OCI-LY7 (cell line): ENCODE data around the gene RPP25. TPM values are rescaled to one million over a fixed set of nuclear protein-coding genes. Genes with fewer than 3 reads are reported as not detected.
"Not testable (repeated sequence)": the region's sequence is repeated elsewhere in the genome, so short reads cannot be mapped to it uniquely, and the experiment has no call there.

ENCODE experiments used
- BruUV-seq: library from RNA; stranded (reverse); fragments of 400-500 nt; replicated peaks from 2 replicates; lab custom pipeline; 2021; lab: Mats Ljungman, UMichigan
- CTCF ChIA-PET: fragments of 300-600 bp; sonication (Branson Sonifier 250); formaldehyde crosslinking; loops from one replicate; lab custom pipeline; 2022; ENCODE audit warnings: antibody characterized with exemption; ENCODE audit not compliant: unreplicated experiment; lab: Charles Lee
- POLR2A ChIA-PET: fragments of 300-600 bp; sonication (Branson Sonifier 250); formaldehyde crosslinking; loops from one replicate; lab custom pipeline; 2022; ENCODE audit warnings: antibody characterized with exemption; lab: Charles Lee
- DNase-seq: peaks from one replicate; pipeline ENCODE4 v3.0.0-alpha.2; 2015; ENCODE audit warnings: low spot score
- H2AFZ ChIP-seq: fragments of 200-600 bp; sonication (generic), shearing (Covaris generic); 2 replicates; pipeline ENCODE4 v1.6.1; 2014; ENCODE audit warnings: mild to moderate bottlenecking, antibody characterized with exemption, low read length, moderate library complexity
- H3K27ac ChIP-seq: fragments of 200-600 bp; sonication (generic); 2 replicates; pipeline ENCODE4 v1.5.1; 2014; ENCODE audit warnings: mixed run types, low read depth, mild to moderate bottlenecking, moderate library complexity, low read length, inconsistent platforms; ENCODE audit not compliant: poor library complexity, severe bottlenecking
- H3K36me3 ChIP-seq: fragments of 200-600 bp; sonication (generic); 2 replicates; pipeline ENCODE4 v1.6.1; 2014; ENCODE audit warnings: mild to moderate bottlenecking, antibody characterized with exemption, low read length, moderate library complexity, mixed read lengths; ENCODE audit not compliant: insufficient read depth
- H3K4me1 ChIP-seq: fragments of 200-600 bp; sonication (generic); 2 replicates; pipeline ENCODE4 v1.5.1; 2014; ENCODE audit warnings: mild to moderate bottlenecking, low read length; ENCODE audit not compliant: insufficient read depth, poor library complexity, severe bottlenecking
- H3K4me2 ChIP-seq: fragments of 200-600 bp; sonication (generic); 2 replicates; pipeline ENCODE4 v1.6.1; 2014; ENCODE audit warnings: mild to moderate bottlenecking, low read length
- H3K4me3 ChIP-seq: fragments of 200-600 bp; sonication (generic); 2 replicates; pipeline ENCODE4 v1.5.1; 2014; ENCODE audit warnings: mild to moderate bottlenecking, low read depth, low read length; ENCODE audit not compliant: poor library complexity, severe bottlenecking
- H3K79me2 ChIP-seq: fragments of 200-600 bp; sonication (generic); 2 replicates; pipeline ENCODE4 v1.6.1; 2016; ENCODE audit warnings: low read depth, mild to moderate bottlenecking, low read length, moderate library complexity, mixed read lengths; ENCODE audit not compliant: insufficient read depth
- H3K9me2 ChIP-seq: fragments of 200-600 bp; sonication (generic); 2 replicates; pipeline ENCODE4 v1.6.1; 2016; ENCODE audit warnings: mild to moderate bottlenecking, low read length, mixed read lengths; ENCODE audit not compliant: insufficient read depth
- H3K9me3 ChIP-seq: fragments of 200-600 bp; sonication (generic); 2 replicates; pipeline ENCODE4 v1.6.1; 2014; ENCODE audit warnings: mild to moderate bottlenecking, mixed run types, low read length, mixed read lengths
- H4K20me1 ChIP-seq: fragments of 200-600 bp; sonication (generic); 2 replicates; pipeline ENCODE4 v1.6.1; 2014; ENCODE audit warnings: mild to moderate bottlenecking, antibody characterized with exemption, low read length, moderate library complexity, mixed read lengths; ENCODE audit not compliant: insufficient read depth
- CTCF ChIP-seq: fragments of 200-600 bp; sonication (generic); conservative IDR thresholded peaks from 2 replicates; pipeline ENCODE4 v1.5.1; 2014; ENCODE audit warnings: mild to moderate bottlenecking, antibody characterized with exemption, low read length, moderate library complexity, mixed read lengths
- EZH2phosphoT487 ChIP-seq: fragments of 200-600 bp; sonication (generic); IDR thresholded peaks from 2 replicates; pipeline ENCODE4 v1.6.1; 2018; ENCODE audit warnings: low read depth, borderline replicate concordance, mild to moderate bottlenecking, mixed run types, antibody characterized with exemption, low read length, moderate library complexity, mixed read lengths
- intact Hi-C: fragments of 100-400 bp; cut with micrococcal nuclease; formaldehyde crosslinking; loops from one replicate; pipeline ENCODE4 v1.10.0; 2022; ENCODE audit not compliant: unreplicated experiment
- total RNA-seq, 2 experiments: library from RNA; depleted of rRNA in 1 of 2; stranded (reverse); fragments of >200 nt in 1 of 2; shearing (Covaris generic) in 1 of 2; gene quantifications; 2 replicates each; pipeline ENCODE4 v1.2.3, GENCODE V29; 2014 to 2022

Gene RPP25
- total RNA-seq, 2 experiments from 2014 or later = 1.8 to 3.0 TPM

- Histone ChIP-seq H3K4me2 (peak within 1 kb of the TSS; percentile 80), H3K9me3 (no peaks in the 10 kb centered on the region), H3K4me1 (peaks cover 28% of the 10 kb centered on the region), H3K9me2 (no peaks in the 10 kb centered on the region), H3K79me2 (peaks cover 50% of the 10 kb centered on the region), H3K36me3 (peaks cover 29% of the 10 kb centered on the region), H3K4me3 (peak within 1 kb of the TSS; percentile 97), H3K27ac (peak within 1 kb of the TSS; percentile 73), H4K20me1 (peaks cover 6% of the 10 kb centered on the region), H2AFZ (peak within 1 kb of the TSS; percentile 96)
- DNase-seq = peak; percentile 97
- intact Hi-C loops = no loop called here
- CTCF ChIA-PET = no interaction called here
- no TSS peak for BruUV-seq
- POLR2A ChIA-PET = no interaction called here
- TF ChIP-seq EZH2phosphoT487 = no peak
- no peak for TF ChIP-seq CTCF
Measured at GRCh38 chr15:74937590-74938371, 18.8 kb downstream of the RPP25 start, which contains the start of gene COX5A. Gene COX5A, minus strand, starts transcription at chr15:74938073. Its CDS starts 59 bp downstream, at chr15:74938014.

GRCh38 chr15:74937272-74937589 is 19.3 kb downstream of the RPP25 start:
- Histone ChIP-seq H4K20me1 (peaks cover 6% of the 10 kb centered on the region), H3K27ac (peak overlapping the region; percentile 73), H3K36me3 (peaks cover 34% of the 10 kb centered on the region), H3K79me2 (peaks cover 56% of the 10 kb centered on the region), H3K4me2 (peak overlapping the region; percentile 62), H3K9me2 (no peaks in the 10 kb centered on the region), H3K4me1 (peaks cover 33% of the 10 kb centered on the region), H3K4me3 (peak overlapping the region; percentile 97), H2AFZ (peak overlapping the region; percentile 38), H3K9me3 (no peaks in the 10 kb centered on the region)
- intact Hi-C loops = no loop called here
- DNase-seq = peak; percentile 61
- TSS peak; percentile 87 for BruUV-seq
- ChIA-PET POLR2A (interaction anchor here (0.6 kb wide), 2 partner anchors 14 to 943 kb away, joined by 3 to 4 read pairs; no protein-coding TSS in a partner anchor), CTCF (no interaction called here)
- no peak for TF ChIP-seq EZH2phosphoT487
- TF ChIP-seq CTCF = no peak

DNA sequence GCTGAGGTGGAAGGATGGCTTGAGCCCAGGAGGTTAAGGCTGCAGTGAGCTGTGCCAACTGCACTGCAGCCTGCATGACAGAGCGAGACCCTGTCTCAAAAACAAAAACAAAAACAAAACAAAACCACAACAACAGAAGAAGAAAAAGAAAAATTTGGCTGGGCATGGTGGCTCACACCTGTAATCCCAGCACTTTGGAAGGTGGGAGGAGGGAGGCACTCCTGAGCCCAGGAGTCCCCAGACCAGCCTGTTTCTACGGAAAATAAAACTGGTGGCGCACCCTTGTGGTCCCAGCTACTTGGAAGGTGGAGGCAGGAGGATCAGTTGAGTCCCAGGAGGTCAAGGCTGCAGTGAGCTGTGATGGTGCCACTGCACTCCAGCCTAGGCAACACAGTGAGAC is 21.4 kb downstream of the RPP25 start:
- Histone ChIP-seq H3K36me3 (peaks cover 53% of the 10 kb centered on the region), H3K4me1 (peaks cover 37% of the 10 kb centered on the region), H3K79me2 (peaks cover 71% of the 10 kb centered on the region), H3K4me2 (peak overlapping the region; percentile 38)
- DNase-seq, intact Hi-C loops, H3K9me3 ChIP-seq, BruUV-seq, H3K27ac ChIP-seq, H3K9me2 ChIP-seq, CTCF ChIA-PET, H3K4me3 ChIP-seq, H2AFZ ChIP-seq, H4K20me1 ChIP-seq: not testable (repeated sequence)
- TF ChIP-seq CTCF = peak; percentile 36
- POLR2A ChIA-PET = interaction anchor here (1.4 kb wide), 1 partner anchor 33 kb away, joined by 4 read pairs; no protein-coding TSS in a partner anchor
